Measurements from ENCODE around the gene PCDHGC3. TPM values are rescaled to one million over a fixed set of nuclear protein-coding genes. Genes with fewer than 3 reads are reported as not detected.
"Not testable (repeated sequence)": the region's sequence is repeated elsewhere in the genome, so short reads cannot be mapped to it uniquely, and the experiment has no call there.

Gene PCDHGC3
- 10 to 100 TPM; 30.0 to 73.4 (median 60.4) TPM for total RNA-seq

- H3K4me1 ChIP-seq = peaks cover 44% of the 10 kb centered on the region
- 1% methylated on average over 15 of the region's 28 CpGs for WGBS
- H3K36me3 ChIP-seq = no peaks in the 10 kb centered on the region
- H3K27ac ChIP-seq = peak within 1 kb of the TSS; percentile 93
- peak within 1 kb of the TSS; percentile 80 for H3K4me3 ChIP-seq
- no peaks in the 10 kb centered on the region for H3K27me3 ChIP-seq
- H3K9me3 ChIP-seq = no peaks in the 10 kb centered on the region
- TF ChIP-seq POLR2AphosphoS5 (IDR thresholded peaks at IDR 0.05) (peak in 2 of 3 donors; percentile 35 to 71), POLR2A (IDR thresholded peaks at IDR 0.05) (peak in 1 of 2 donors; percentile 49), EP300 (IDR thresholded peaks at IDR 0.05) (no peak), CTCF (IDR thresholded peaks at IDR 0.05) (peak in 1 of 2 donors; percentile 25)
- DNase-seq (ENCODE audit: low spot score in 2 of 2) = peak; percentile 94 to 96
Observed at GRCh38 chr5:141475625-141476131, at the start of gene PCDHGC3. Gene PCDHGC3 (plus strand): TSS chr5:141475966. CDS start chr5:141476117, 151 bp downstream.

- no peaks in the 10 kb centered on the region for H3K4me1 ChIP-seq
- peaks cover 80% of the 10 kb centered on the region for H3K9me3 ChIP-seq
- DNase-seq (ENCODE audit: low spot score in 2 of 2) = no peak
- no peak for TF ChIP-seq EP300 (IDR thresholded peaks at IDR 0.05)
- TF ChIP-seq CTCF (IDR thresholded peaks at IDR 0.05) = no peak
- no peak for TF ChIP-seq POLR2A (IDR thresholded peaks at IDR 0.05)
- no peak for TF ChIP-seq POLR2AphosphoS5 (IDR thresholded peaks at IDR 0.05)
- WGBS = 42% methylated on average over 11 of the region's 53 CpGs
- no peaks in the 10 kb centered on the region for H3K27me3 ChIP-seq
- H3K36me3 ChIP-seq = no peaks in the 10 kb centered on the region
- H3K27ac ChIP-seq = no peak overlapping the region
- no peak overlapping the region for H3K4me3 ChIP-seq
Observed at GRCh38 chr5:141427783-141428426, 47.9 kb upstream of the PCDHGC3 start.

- Histone ChIP-seq H3K4me3 (peak within 1 kb of the TSS; percentile 38), H3K9me3 (peaks cover 78% of the 10 kb centered on the region), H3K27ac (no peak within 1 kb of the TSS), H3K4me1 (no peaks in the 10 kb centered on the region), H3K36me3 (no peaks in the 10 kb centered on the region), H3K27me3 (no peaks in the 10 kb centered on the region)
- DNase-seq (ENCODE audit: low spot score in 2 of 2) = no peak
- WGBS = 10% methylated on average over 33 of the region's 33 CpGs
- TF ChIP-seq POLR2A (IDR thresholded peaks at IDR 0.05) (no peak), EP300 (IDR thresholded peaks at IDR 0.05) (no peak), POLR2AphosphoS5 (IDR thresholded peaks at IDR 0.05) (no peak), CTCF (IDR thresholded peaks at IDR 0.05) (peak in 1 of 2 donors; percentile 26)
Observed at GRCh38 chr5:141430332-141431113, 45.2 kb upstream of the PCDHGC3 start, which contains the start of gene PCDHGA12. Gene PCDHGA12 (plus strand): TSS chr5:141430507. CDS start chr5:141430760, 253 bp downstream.

GRCh38 chr5:141431286-141431685, 44.5 kb upstream of the PCDHGC3 start:
- TF ChIP-seq POLR2AphosphoS5 (IDR thresholded peaks at IDR 0.05) (no peak), EP300 (IDR thresholded peaks at IDR 0.05) (no peak), CTCF (IDR thresholded peaks at IDR 0.05) (no peak), POLR2A (IDR thresholded peaks at IDR 0.05) (no peak)
- Histone ChIP-seq H3K27ac (no peak overlapping the region), H3K4me1 (no peaks in the 10 kb centered on the region), H3K27me3 (no peaks in the 10 kb centered on the region), H3K9me3 (peaks cover 72% of the 10 kb centered on the region), H3K4me3 (peak overlapping the region; percentile 38), H3K36me3 (no peaks in the 10 kb centered on the region)
- WGBS = 27% methylated on average over 26 of the region's 37 CpGs
- no peak for DNase-seq (ENCODE audit: low spot score in 2 of 2)

GRCh38 chr5:141432308-141432707, 43.5 kb upstream of the PCDHGC3 start:
- H3K9me3 ChIP-seq = peaks cover 63% of the 10 kb centered on the region
- not testable (repeated sequence) for H3K27me3 ChIP-seq; DNase-seq (ENCODE audit: low spot score in 2 of 2); H3K36me3 ChIP-seq; H3K4me3 ChIP-seq; H3K27ac ChIP-seq; H3K4me1 ChIP-seq
- 34% methylated on average over 18 of the region's 38 CpGs for WGBS

GRCh38 chr5:141432726-141433125, 43.0 kb upstream of the PCDHGC3 start:
- H3K27ac ChIP-seq; H3K4me1 ChIP-seq; H3K27me3 ChIP-seq; H3K36me3 ChIP-seq; H3K4me3 ChIP-seq; DNase-seq (ENCODE audit: low spot score in 2 of 2): not testable (repeated sequence)
- 34% methylated on average over 12 of the region's 29 CpGs for WGBS
- H3K9me3 ChIP-seq = peaks cover 63% of the 10 kb centered on the region
